Bronchial smooth muscle cell (primary cell): Measurements from ENCODE around the gene GNAT1. TPM values are rescaled to one million over a fixed set of nuclear protein-coding genes. Genes with fewer than 3 reads are reported as not detected.

Source experiments
- total RNA-seq: library from RNA; depleted of rRNA; stranded (reverse); fragments of >200 nt; gene quantifications from 2 replicates; pipeline ENCODE4 v1.2.1, GENCODE V29; 2014

The GNAT1 gene
- total RNA-seq, result not detected in 2 replicates

GRCh38 chr3:50190936-50191660 lies at the start of gene GNAT1:
Gene GNAT1, plus strand, starts transcription at chr3:50191610. Its CDS starts 116 bp downstream, at chr3:50191726.

DNA sequence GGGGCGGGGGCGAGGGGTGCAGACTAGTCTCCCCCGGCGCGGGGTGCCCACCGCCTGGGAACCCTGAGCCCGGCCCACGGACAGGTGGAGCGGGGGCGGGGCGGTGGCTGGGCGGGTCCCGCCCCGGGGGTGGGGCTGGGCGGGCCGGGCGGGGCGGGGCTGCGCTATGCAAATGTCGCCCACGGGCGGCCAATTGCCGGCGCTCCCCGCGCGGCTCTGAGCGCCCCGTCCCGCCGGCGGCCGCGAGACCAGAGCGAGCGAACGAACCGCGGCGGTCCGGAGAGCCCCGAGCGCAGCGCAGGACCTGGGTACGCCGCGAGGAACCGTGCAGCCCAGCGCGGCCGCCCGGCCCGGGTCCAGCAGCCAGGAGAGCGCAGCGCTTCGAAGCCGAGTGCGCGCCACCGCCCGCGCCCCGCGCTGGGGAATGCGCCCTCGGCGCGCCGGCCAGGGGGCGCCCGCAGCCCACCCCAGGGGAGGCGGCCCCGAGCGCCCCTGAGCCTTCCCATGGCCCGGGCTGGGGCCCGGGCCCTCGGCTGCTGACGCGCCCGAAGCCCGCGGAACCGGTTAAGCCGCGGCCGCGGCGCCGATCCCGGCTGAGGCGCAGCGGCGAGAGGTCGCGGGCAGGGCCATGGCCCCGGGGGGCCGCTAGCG lies 36.4 kb upstream of the GNAT1 start, which contains the start of gene SEMA3F:
Gene SEMA3F, plus strand, starts transcription at position 485 of the 651 bp plus-strand sequence. CDS start 4,299 bp downstream, outside the sequence.

DNA sequence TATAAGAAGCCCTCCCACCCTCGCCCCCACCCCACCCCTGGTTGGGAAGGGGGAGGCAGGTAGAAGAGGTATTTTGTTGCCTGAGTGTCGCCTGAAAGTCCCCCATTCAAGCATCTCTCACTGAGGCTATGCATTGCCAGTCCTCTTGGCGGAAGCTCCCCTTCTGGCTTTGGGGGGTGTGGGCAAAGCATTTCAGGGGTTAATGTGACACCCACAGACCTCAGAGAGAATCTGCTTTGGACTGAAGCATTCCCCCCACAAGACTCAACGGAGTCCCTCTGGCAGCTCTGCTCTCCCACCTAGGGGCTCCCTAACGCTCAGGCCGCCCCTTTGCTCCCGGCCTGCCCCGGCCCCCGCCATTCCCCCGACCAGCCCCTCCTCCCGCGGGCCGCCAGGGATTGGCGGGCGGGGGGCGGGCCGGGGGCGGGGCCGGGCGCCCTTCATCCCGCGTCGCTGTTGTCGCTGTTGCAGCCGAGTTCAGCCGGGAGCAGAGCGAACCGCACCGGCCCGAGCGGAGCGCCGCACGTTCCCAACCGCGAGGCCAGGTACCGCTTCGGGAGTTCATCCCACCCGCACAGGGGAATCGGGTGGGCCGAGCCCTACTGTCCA lies 13.5 kb downstream of the GNAT1 start, which contains the start of gene SLC38A3:
Gene SLC38A3, plus strand, starts transcription at position 468 of the 609 bp plus-strand sequence. CDS start 8,929 bp downstream, outside the sequence.

GRCh38 chr3:50235716-50236483 lies 44.5 kb downstream of the GNAT1 start, which contains the start of gene GNAI2:
Gene GNAI2, plus strand, starts transcription at chr3:50236204. Its CDS starts 132 bp downstream, at chr3:50236336.

Other genes with a start within 250 kb of the GNAT1 start
- 115 and 400 TPM in 2 replicates for gene RBM5, start 102.7 kb upstream of the GNAT1 start, total RNA-seq
- gene SEMA3F, start 36.3 kb upstream of the GNAT1 start, total RNA-seq, result 2.1 and 4.7 TPM in 2 replicates
- not detected in 2 replicates for gene SLC38A3, start 13.7 kb downstream of the GNAT1 start, total RNA-seq
- gene GNAI2, start 44.6 kb downstream of the GNAT1 start, total RNA-seq, result 293 and 296 TPM in 2 replicates
- 31.7 and 36.9 TPM in 2 replicates for gene SEMA3B, start 77.5 kb downstream of the GNAT1 start, total RNA-seq
- not detected in 2 replicates for gene LSMEM2, start 87.5 kb downstream of the GNAT1 start, total RNA-seq
- gene IFRD2, start 100.8 kb downstream of the GNAT1 start, total RNA-seq, result 24.2 and 26.0 TPM in 2 replicates
- gene HYAL3, start 107.8 kb downstream of the GNAT1 start, total RNA-seq, result 3.9 and 6.6 TPM in 2 replicates
- 2.2 and 3.8 TPM in 2 replicates for gene NAA80, start 107.8 kb downstream of the GNAT1 start, total RNA-seq
- gene HYAL1, start 112.0 kb downstream of the GNAT1 start, total RNA-seq, result 1.2 and 2.7 TPM in 2 replicates
- gene HYAL2, start 131.1 kb downstream of the GNAT1 start, total RNA-seq, result 62.7 and 75.0 TPM in 2 replicates
- 8.4 and 9.5 TPM in 2 replicates for gene TUSC2, start 136.6 kb downstream of the GNAT1 start, total RNA-seq
- 35.1 and 38.6 TPM in 2 replicates for gene RASSF1, start 149.2 kb downstream of the GNAT1 start, total RNA-seq
- gene ZMYND10, start 154.1 kb downstream of the GNAT1 start, total RNA-seq, result 1.3 and 1.4 TPM in 2 replicates
- 22.5 and 30.1 TPM in 2 replicates for gene NPRL2, start 159.2 kb downstream of the GNAT1 start, total RNA-seq
- 24.0 and 26.0 TPM in 2 replicates for gene CYB561D2, start 159.3 kb downstream of the GNAT1 start, total RNA-seq
- 29.2 and 32.9 TPM in 2 replicates for gene TMEM115, start 167.9 kb downstream of the GNAT1 start, total RNA-seq